ENCODE measurements around the gene HLA-DOA. TPM values are rescaled to one million over a fixed set of nuclear protein-coding genes. Genes with fewer than 3 reads are reported as not detected.

Gene HLA-DOA
- total and polyA plus RNA-seq, 7 donors, result 0.36 to 1.5 (median 0.58) TPM

DNA sequence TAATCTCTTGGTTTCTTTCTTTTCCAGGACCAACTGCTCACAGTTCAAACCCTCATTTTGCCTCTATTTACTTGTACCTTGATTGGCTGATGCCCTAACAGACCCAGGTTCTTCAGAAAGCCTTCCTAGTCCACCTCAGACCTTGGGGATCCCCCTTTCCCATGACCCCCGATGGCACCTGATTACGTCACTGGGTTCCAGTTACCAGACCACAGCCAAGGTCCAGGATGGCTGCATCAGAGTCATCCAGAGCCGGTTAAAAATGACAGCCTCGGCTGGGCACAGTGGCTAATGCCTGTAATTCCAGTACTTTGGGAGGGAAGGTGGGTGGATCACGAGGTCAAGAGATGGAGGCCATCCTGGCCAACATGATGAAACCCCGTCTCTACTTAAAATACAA is 4.5 kb downstream of the HLA-DOA start:
- Histone ChIP-seq H3K36me3 (ENCODE audit: insufficient read depth in 1 of 2, low read depth in 1 of 2) (no peaks in the 10 kb centered on the region), H3K4me3 (no peak overlapping the region), H3K9me3 (no peaks in the 10 kb centered on the region), H3K27ac (no peak overlapping the region), H3K4me1 (no peaks in the 10 kb centered on the region), H3K27me3 (ENCODE audit: insufficient read depth in 3 of 3, low read length in 2 of 3) (peaks cover 0 to 12% (median 6%) of the 10 kb centered on the region in 3 donors)
- WGBS, 3 donors, result 71 to 85% (median 79%) methylated on average over 6 of the region's 6 CpGs
- intact Hi-C loops (cut with DNase I), result no loop called here
- DNase-seq, result no peak
- TF ChIP-seq, protein P1, sequence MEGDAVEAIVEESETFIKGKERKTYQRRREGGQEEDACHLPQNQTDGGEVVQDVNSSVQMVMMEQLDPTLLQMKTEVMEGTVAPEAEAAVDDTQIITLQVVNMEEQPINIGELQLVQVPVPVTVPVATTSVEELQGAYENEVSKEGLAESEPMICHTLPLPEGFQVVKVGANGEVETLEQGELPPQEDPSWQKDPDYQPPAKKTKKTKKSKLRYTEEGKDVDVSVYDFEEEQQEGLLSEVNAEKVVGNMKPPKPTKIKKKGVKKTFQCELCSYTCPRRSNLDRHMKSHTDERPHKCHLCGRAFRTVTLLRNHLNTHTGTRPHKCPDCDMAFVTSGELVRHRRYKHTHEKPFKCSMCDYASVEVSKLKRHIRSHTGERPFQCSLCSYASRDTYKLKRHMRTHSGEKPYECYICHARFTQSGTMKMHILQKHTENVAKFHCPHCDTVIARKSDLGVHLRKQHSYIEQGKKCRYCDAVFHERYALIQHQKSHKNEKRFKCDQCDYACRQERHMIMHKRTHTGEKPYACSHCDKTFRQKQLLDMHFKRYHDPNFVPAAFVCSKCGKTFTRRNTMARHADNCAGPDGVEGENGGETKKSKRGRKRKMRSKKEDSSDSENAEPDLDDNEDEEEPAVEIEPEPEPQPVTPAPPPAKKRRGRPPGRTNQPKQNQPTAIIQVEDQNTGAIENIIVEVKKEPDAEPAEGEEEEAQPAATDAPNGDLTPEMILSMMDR (IDR thresholded peaks at IDR 0.05), result no peak
- no peak for ATAC-seq

DNA sequence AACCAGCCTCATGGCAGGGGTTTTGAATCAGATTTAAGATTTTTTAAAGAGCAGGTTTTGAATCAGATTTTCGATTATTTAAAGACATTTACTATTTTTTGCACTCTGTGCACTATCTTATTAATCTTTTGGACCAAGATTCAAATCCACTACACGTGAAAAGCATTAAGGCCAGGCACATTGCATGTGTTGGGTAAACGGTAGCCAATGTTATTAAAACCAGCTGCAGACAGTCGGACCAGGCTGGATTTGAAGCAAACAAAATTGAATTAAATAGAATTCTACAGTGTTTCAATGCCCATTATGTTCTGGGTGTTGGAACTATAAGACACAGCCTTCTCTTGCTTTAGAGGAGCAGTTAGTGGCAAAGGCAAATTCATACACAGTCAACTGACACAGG is 7.7 kb downstream of the HLA-DOA start:
- Histone ChIP-seq H3K27ac (no peak overlapping the region), H3K9me3 (no peaks in the 10 kb centered on the region), H3K27me3 (ENCODE audit: insufficient read depth in 3 of 3, low read length in 2 of 3) (peaks cover 0 to 5% (median 0%) of the 10 kb centered on the region in 3 donors), H3K36me3 (ENCODE audit: insufficient read depth in 1 of 2, low read depth in 1 of 2) (no peaks in the 10 kb centered on the region), H3K4me3 (no peak overlapping the region), H3K4me1 (no peaks in the 10 kb centered on the region)
- DNase-seq (no peak), ATAC-seq (no peak)
- 28 to 51% (median 43%) methylated on average over 4 of the region's 4 CpGs for WGBS, 3 donors
- intact Hi-C loops (cut with DNase I), result no loop called here
- TF ChIP-seq, protein P1 (IDR thresholded peaks at IDR 0.05), result no peak

DNA sequence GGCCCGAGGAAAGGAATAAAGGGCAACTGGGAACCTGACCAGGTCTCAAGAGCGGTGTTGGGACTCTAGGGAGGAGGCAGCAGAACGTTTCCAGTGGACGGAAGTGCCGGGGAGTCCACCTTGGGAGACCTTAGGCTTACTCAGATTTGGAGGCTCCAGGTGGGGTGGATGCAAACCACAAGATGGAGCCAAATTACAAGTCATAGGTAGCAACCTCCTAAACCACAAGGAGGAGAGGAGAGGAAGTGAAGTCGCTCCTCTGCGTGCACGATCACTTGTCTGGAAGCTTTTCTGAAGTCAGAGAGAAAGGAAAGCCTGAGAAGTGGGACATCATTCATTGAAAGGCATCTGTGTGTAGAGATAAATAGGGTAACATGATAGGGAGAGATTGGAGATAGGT is 9.3 kb downstream of the HLA-DOA start:
- DNase-seq, result no peak
- no peaks in the 10 kb centered on the region for H3K9me3 ChIP-seq
- H3K4me3 ChIP-seq, result no peak overlapping the region
- peaks cover 0 to 2% (median 0%) of the 10 kb centered on the region in 3 donors for H3K27me3 ChIP-seq (ENCODE audit: insufficient read depth in 3 of 3, low read length in 2 of 3)
- 43 to 60% (median 52%) methylated on average over 8 of the region's 8 CpGs for WGBS, 3 donors
- intact Hi-C loops (cut with DNase I), result no loop called here
- H3K27ac ChIP-seq, result no peak overlapping the region
- ATAC-seq, result no peak
- no peaks in the 10 kb centered on the region for H3K4me1 ChIP-seq
- H3K36me3 ChIP-seq (ENCODE audit: insufficient read depth in 1 of 2, low read depth in 1 of 2), result no peaks in the 10 kb centered on the region
- TF ChIP-seq, protein P1 (IDR thresholded peaks at IDR 0.05), result no peak

DNA sequence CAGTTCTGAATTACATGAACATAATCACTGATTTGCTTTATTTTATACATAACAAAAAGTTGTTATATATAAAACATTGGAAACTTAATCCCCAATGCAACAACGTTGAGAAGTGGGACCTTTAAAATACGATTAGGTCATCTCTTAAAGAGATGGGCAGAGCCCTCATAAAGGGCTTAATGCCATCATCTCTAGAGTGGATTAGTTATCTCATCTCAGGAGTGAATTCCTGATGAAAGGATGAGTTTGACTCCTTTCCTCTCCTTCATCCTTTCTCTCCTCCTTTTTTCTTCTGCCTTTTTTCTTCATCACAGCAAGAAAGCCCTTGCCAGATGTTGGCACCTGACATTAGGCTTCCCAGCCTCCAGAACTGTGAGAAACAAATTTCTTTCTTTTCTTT is 13.9 kb downstream of the HLA-DOA start:
- 34 to 42% (median 34%) methylated on average over 2 of the region's 2 CpGs for WGBS, 3 donors
- Histone ChIP-seq H3K9me3 (no peaks in the 10 kb centered on the region), H3K4me3 (no peak overlapping the region), H3K36me3 (ENCODE audit: insufficient read depth in 1 of 2, low read depth in 1 of 2) (no peaks in the 10 kb centered on the region), H3K27ac (no peak overlapping the region), H3K27me3 (ENCODE audit: insufficient read depth in 3 of 3, low read length in 2 of 3) (no peaks in the 10 kb centered on the region), H3K4me1 (no peaks in the 10 kb centered on the region)
- TF ChIP-seq, protein P1 (IDR thresholded peaks at IDR 0.05), result no peak
- intact Hi-C loops (cut with DNase I), result no loop called here
- no peak for ATAC-seq
- no peak for DNase-seq

- Histone ChIP-seq H3K27ac (no peak overlapping the region), H3K4me3 (no peak overlapping the region), H3K4me1 (no peaks in the 10 kb centered on the region), H3K27me3 (ENCODE audit: insufficient read depth in 3 of 3, low read length in 2 of 3) (no peaks in the 10 kb centered on the region), H3K9me3 (no peaks in the 10 kb centered on the region), H3K36me3 (ENCODE audit: insufficient read depth in 1 of 2, low read depth in 1 of 2) (no peaks in the 10 kb centered on the region)
- TF ChIP-seq, protein P1 (IDR thresholded peaks at IDR 0.05), result no peak
- intact Hi-C loops (cut with DNase I), result no loop called here
- DNase-seq, result no peak
- no peak for ATAC-seq
- WGBS, 3 donors, result 84 to 93% (median 91%) methylated on average over 9 of the region's 9 CpGs
These were observed 15.9 kb downstream of the HLA-DOA start for GRCh38 chr6:32993363-32993973.
